Skeletal muscle tissue (tissue), 4 donors: Measurements from ENCODE around the gene SCN2B. TPM values are rescaled to one million over a fixed set of nuclear protein-coding genes. Genes with fewer than 3 reads are reported as not detected.

Experiments used
- H3K27ac ChIP-seq: one replicate; pipeline ENCODE4 v1.7.0; 2013; ENCODE audit warnings: mild to moderate bottlenecking, low read depth, low read length, inconsistent platforms
- H3K27me3 ChIP-seq, 3 donors: one replicate each; pipeline ENCODE4 v1.7.0; 2013; ENCODE audit warnings: low read length in 3 of 3; ENCODE audit not compliant: control insufficient read depth in 3 of 3, insufficient read depth in 3 of 3
- H3K36me3 ChIP-seq, 3 donors: one replicate each; pipeline ENCODE4 v1.7.0; 2013; ENCODE audit warnings: low read length in 3 of 3; ENCODE audit not compliant: control insufficient read depth in 3 of 3, insufficient read depth in 3 of 3
- H3K4me1 ChIP-seq, 3 donors: one replicate each; pipeline ENCODE4 v1.7.0; 2013; ENCODE audit warnings: low read length in 3 of 3, mild to moderate bottlenecking in 3 of 3; ENCODE audit not compliant: control insufficient read depth in 3 of 3, insufficient read depth in 3 of 3
- H3K4me3 ChIP-seq, 3 donors: one replicate each; pipeline ENCODE4 v1.7.0; 2013; ENCODE audit warnings: low read length in 3 of 3
- H3K9ac ChIP-seq, 3 donors: one replicate each; pipeline ENCODE4 v1.7.0; 2013; ENCODE audit warnings: low read length in 3 of 3, mild to moderate bottlenecking in 3 of 3, moderate library complexity in 2 of 3, low read depth in 1 of 3
- H3K9me3 ChIP-seq, 3 donors: one replicate each; pipeline ENCODE4 v1.7.0; 2013; ENCODE audit warnings: low read length in 3 of 3; ENCODE audit not compliant: control insufficient read depth in 3 of 3
- total RNA-seq: library from RNA; depleted of rRNA; stranded (reverse); fragments of >200 nt; gene quantifications from one replicate; pipeline ENCODE4 v1.2.3, GENCODE V29; 2014
- donor health status: Osteomylitis.

SCN2B gene, protein sequence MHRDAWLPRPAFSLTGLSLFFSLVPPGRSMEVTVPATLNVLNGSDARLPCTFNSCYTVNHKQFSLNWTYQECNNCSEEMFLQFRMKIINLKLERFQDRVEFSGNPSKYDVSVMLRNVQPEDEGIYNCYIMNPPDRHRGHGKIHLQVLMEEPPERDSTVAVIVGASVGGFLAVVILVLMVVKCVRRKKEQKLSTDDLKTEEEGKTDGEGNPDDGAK
- total RNA-seq: 2.1 TPM

GRCh38 chr11:118175993-118176777 is at the start of gene SCN2B:
TSS of gene SCN2B (minus strand) at chr11:118176639. CDS start at chr11:118176431, 208 bp downstream.
- H3K9ac ChIP-seq: peak within 1 kb of the TSS; percentile 81 to 97 (median 85)
- H3K4me3 ChIP-seq: peak within 1 kb of the TSS; percentile 79 to 86 (median 81)
- no peaks in the 10 kb centered on the region for H3K9me3 ChIP-seq
- H3K27me3 ChIP-seq: peaks cover 0 to 1% (median 0%) of the 10 kb centered on the region in 3 donors
- peak within 1 kb of the TSS; percentile 76 for H3K27ac ChIP-seq
- H3K4me1 ChIP-seq: peaks cover 19 to 48% (median 46%) of the 10 kb centered on the region in 3 donors
- H3K36me3 ChIP-seq: no peaks in the 10 kb centered on the region

GRCh38 chr11:118224511-118225188 is 48.2 kb upstream of the SCN2B start, which contains the start of gene JAML:
TSS of gene JAML (minus strand) at chr11:118225011. CDS start at chr11:118214866, 10,145 bp downstream.
- H3K9me3 ChIP-seq: no peaks in the 10 kb centered on the region
- peaks cover 0 to under 1% (median 0%) of the 10 kb centered on the region in 3 donors for H3K4me1 ChIP-seq
- peaks cover 3 to 8% (median 4%) of the 10 kb centered on the region in 3 donors for H3K27me3 ChIP-seq
- no peak within 1 kb of the TSS for H3K4me3 ChIP-seq
- H3K9ac ChIP-seq: peak within 1 kb of the TSS in 1 of 3 donors; percentile 27
- no peak within 1 kb of the TSS for H3K27ac ChIP-seq
- no peaks in the 10 kb centered on the region for H3K36me3 ChIP-seq

DNA sequence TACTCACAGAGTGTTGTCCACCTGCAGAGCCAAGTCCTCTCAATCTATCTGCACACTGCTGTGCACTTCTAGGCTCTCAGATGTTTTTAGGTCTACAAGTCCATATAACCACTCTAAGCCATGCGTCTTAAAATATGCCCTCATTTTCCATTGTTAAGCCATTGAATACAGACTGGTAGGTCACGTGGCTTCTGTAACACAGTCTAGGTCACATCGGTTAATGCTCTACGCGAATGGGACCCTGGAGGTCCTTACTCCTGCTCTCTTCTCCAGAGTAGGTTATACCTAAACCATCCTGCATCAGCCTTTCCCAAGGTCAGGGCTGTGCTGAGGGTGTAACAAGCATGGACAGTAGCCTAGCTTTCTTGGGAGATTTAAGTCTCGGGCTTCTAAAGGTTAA is 47.6 kb upstream of the SCN2B start:
- Histone ChIP-seq H3K27me3 (peaks cover 3 to 8% (median 4%) of the 10 kb centered on the region in 3 donors), H3K9ac (peak overlapping the region in 1 of 3 donors; percentile 27), H3K9me3 (no peaks in the 10 kb centered on the region), H3K4me1 (no peaks in the 10 kb centered on the region), H3K27ac (no peak overlapping the region), H3K36me3 (no peaks in the 10 kb centered on the region), H3K4me3 (no peak overlapping the region)

DNA sequence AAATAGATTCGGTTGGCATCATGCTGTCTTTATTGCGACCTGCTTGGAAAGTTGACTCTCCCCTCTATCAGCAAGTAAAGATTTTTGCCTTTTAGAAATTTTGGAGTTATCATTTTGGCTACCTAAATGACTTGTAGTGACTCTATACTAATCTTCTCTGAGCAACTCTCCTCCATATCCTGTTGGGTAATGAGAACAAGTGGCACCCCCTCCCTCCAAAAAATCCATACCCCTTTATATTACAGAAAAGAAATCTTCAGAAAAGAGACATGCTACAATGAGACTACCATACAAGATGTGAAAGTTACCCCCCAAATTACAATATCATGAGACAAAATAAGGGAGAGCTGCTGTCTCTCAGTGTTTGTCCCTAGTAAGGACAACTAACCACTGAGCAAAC is 47.1 kb upstream of the SCN2B start:
- Histone ChIP-seq H3K27ac (no peak overlapping the region), H3K36me3 (no peaks in the 10 kb centered on the region), H3K27me3 (peaks cover 3 to 8% (median 4%) of the 10 kb centered on the region in 3 donors), H3K4me1 (no peaks in the 10 kb centered on the region), H3K4me3 (no peak overlapping the region), H3K9ac (peak overlapping the region in 1 of 3 donors; percentile 27), H3K9me3 (no peaks in the 10 kb centered on the region)

DNA sequence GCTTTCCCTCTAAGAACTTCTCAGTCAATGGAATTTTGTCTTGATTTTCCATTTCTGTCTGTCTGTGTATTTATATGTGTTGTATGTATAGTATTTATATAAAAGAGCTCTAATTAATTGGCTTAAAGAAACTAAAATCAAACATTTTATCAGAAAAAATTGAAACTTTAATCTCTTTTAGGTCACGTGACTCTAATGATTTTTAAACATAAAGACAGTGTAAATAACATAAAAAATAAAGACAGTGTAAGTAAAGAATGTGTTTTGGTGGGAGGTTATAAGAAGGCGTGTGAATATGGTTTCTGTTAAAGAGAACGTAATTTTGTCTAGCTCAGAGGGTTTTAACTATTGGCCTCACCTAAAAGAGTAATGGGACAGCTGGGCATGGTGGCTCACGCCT is 46.0 kb upstream of the SCN2B start:
- H3K36me3 ChIP-seq: no peaks in the 10 kb centered on the region
- no peak overlapping the region for H3K27ac ChIP-seq
- H3K27me3 ChIP-seq: peaks cover 3 to 8% (median 4%) of the 10 kb centered on the region in 3 donors
- no peak overlapping the region for H3K9ac ChIP-seq
- H3K9me3 ChIP-seq: no peaks in the 10 kb centered on the region
- H3K4me3 ChIP-seq: no peak overlapping the region
- no peaks in the 10 kb centered on the region for H3K4me1 ChIP-seq

DNA sequence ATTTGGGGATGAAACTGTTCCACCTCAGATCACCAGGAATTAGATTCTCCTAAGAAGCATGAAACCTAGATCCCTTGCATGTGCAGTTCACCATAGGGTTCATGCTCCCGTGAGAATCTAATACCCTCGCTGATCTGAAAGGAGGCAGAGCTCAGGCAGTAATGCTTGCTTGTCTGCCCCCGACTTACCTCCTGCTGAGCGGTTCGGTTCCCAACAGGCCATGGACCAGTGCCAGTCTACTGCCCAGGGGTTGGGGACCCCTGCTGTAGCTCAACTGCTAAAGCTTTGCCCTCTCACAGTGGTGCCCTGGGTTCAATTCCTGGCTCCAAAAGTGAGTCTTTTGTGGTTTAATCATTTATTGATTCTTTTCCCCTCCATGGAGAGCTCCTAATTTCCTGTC is 45.0 kb upstream of the SCN2B start:
- Histone ChIP-seq H3K9ac (no peak overlapping the region), H3K36me3 (no peaks in the 10 kb centered on the region), H3K27ac (no peak overlapping the region), H3K4me3 (no peak overlapping the region), H3K27me3 (peaks cover 4 to 8% (median 6%) of the 10 kb centered on the region in 3 donors), H3K4me1 (no peaks in the 10 kb centered on the region), H3K9me3 (no peaks in the 10 kb centered on the region)

- H3K9ac ChIP-seq: no peak overlapping the region
- no peak overlapping the region for H3K4me3 ChIP-seq
- H3K4me1 ChIP-seq: no peaks in the 10 kb centered on the region
- no peaks in the 10 kb centered on the region for H3K9me3 ChIP-seq
- H3K27ac ChIP-seq: no peak overlapping the region
- H3K27me3 ChIP-seq: peaks cover 6 to 9% (median 8%) of the 10 kb centered on the region in 3 donors
- H3K36me3 ChIP-seq: no peaks in the 10 kb centered on the region
These were observed 43.3 kb upstream of the SCN2B start for GRCh38 chr11:118219732-118220131.

- H3K9me3 ChIP-seq: no peaks in the 10 kb centered on the region
- no peak overlapping the region for H3K4me3 ChIP-seq
- H3K27ac ChIP-seq: no peak overlapping the region
- H3K9ac ChIP-seq: no peak overlapping the region
- H3K36me3 ChIP-seq: no peaks in the 10 kb centered on the region
- no peaks in the 10 kb centered on the region for H3K4me1 ChIP-seq
- H3K27me3 ChIP-seq: peaks cover 8 to 9% (median 8%) of the 10 kb centered on the region in 3 donors
These were observed 42.8 kb upstream of the SCN2B start for GRCh38 chr11:118219244-118219643.

- Histone ChIP-seq H3K4me3 (no peak overlapping the region), H3K9me3 (no peaks in the 10 kb centered on the region), H3K4me1 (no peaks in the 10 kb centered on the region), H3K27me3 (peaks cover 3 to 10% (median 9%) of the 10 kb centered on the region in 3 donors), H3K36me3 (no peaks in the 10 kb centered on the region), H3K9ac (no peak overlapping the region), H3K27ac (no peak overlapping the region)
These were observed 41.1 kb upstream of the SCN2B start for GRCh38 chr11:118217575-118217974.
